Measurements from ENCODE around the gene NRCAM. TPM values are rescaled to one million over a fixed set of nuclear protein-coding genes. Genes with fewer than 3 reads are reported as not detected.

The NRCAM gene
- total and polyA plus RNA-seq, 2 of the 8 experiments (the other 6 are each of a cell fraction or from before 2014, with no cell fraction given): 2.7 to 3.8 TPM

- Histone ChIP-seq H3K4ac (replicated peaks; ENCODE audit: insufficient read length, low read depth, low read length) (no peak overlapping the region), H2BK120ac (replicated peaks; ENCODE audit: low read depth, low read length) (no peak overlapping the region), H3K79me2 (ENCODE audit: control insufficient read depth in 1 of 2, insufficient read depth in 2 of 2, low read length in 2 of 2) (no peaks in the 10 kb centered on the region), H3K27ac (ENCODE audit: low read depth, low read length) (no peak overlapping the region), H3K18ac (ENCODE audit: extremely low read depth, low read length) (no peak overlapping the region), H2BK12ac (ENCODE audit: low read depth, low read length) (no peak overlapping the region), H4K8ac (ENCODE audit: extremely low read depth, insufficient read depth, low read length) (no peak overlapping the region), H2BK20ac (ENCODE audit: low read length) (no peak overlapping the region), H2AFZ (ENCODE audit: low read length) (no peak overlapping the region), H3K23me2 (ENCODE audit: low read depth, low read length) (no peaks in the 10 kb centered on the region), H3K4me2 (ENCODE audit: insufficient read depth in 1 of 2, low read depth in 2 of 2, low read length in 2 of 2) (no peak overlapping the region), H3K23ac (ENCODE audit: insufficient read length) (no peak overlapping the region), H3K56ac (replicated peaks; ENCODE audit: insufficient read length, low read depth, low read length) (no peak overlapping the region), H3K14ac (ENCODE audit: insufficient read length) (no peak overlapping the region), H3K4me3 (ENCODE audit: extremely low read depth in 1 of 4, insufficient read depth in 2 of 4, low read depth in 3 of 4, low read length in 4 of 4) (no peak overlapping the region), H3K4me1 (replicated peaks in 1 of 4; ENCODE audit: control insufficient read depth in 3 of 4, insufficient read depth in 4 of 4, low read length in 3 of 4) (peaks cover 0 to 5% (median 1%) of the 10 kb centered on the region in 4 experiments; a peak in 2 of 7 replicates), H3K27me3 (replicated peaks in 1 of 4; ENCODE audit: control insufficient read depth in 3 of 4, extremely low read depth in 1 of 4, insufficient read depth in 3 of 4, low read length in 3 of 4) (no peaks in the 10 kb centered on the region), H3K36me3 (ENCODE audit: control insufficient read depth in 2 of 4, insufficient read depth in 4 of 4, low read length in 3 of 4) (no peaks in the 10 kb centered on the region), H4K5ac (ENCODE audit: insufficient read length, low read depth, low read length) (no peak overlapping the region), H3K9ac (replicated peaks in 1 of 4; ENCODE audit: extremely low read depth in 1 of 4, low read depth in 3 of 4, low read length in 3 of 4) (no peak overlapping the region), H2BK5ac (ENCODE audit: low read depth, low read length) (no peak overlapping the region), H4K91ac (replicated peaks; ENCODE audit: insufficient read length, low read length) (no peak overlapping the region), H2AK5ac (ENCODE audit: low read depth, low read length) (no peak overlapping the region), H3K9me3 (ENCODE audit: insufficient read depth in 2 of 2, low read depth in 1 of 2, low read length in 1 of 2) (no peaks in the 10 kb centered on the region), H4K20me1 (replicated peaks in 1 of 2; ENCODE audit: control insufficient read depth in 1 of 2, insufficient read depth in 2 of 2, low read length in 2 of 2) (no peaks in the 10 kb centered on the region), H3K79me1 (ENCODE audit: low read depth, low read length) (no peaks in the 10 kb centered on the region), H2BK15ac (ENCODE audit: low read length) (no peak overlapping the region)
- FAIRE-seq: no peak
- CTCF ChIA-PET (ENCODE audit: partially characterized antibody): interaction anchor here (1.1 to 1.6 kb wide), 3 partner anchors 8 to 52 kb away, joined by 4 to 5 read pairs (median 4); no protein-coding TSS in a partner anchor
- no peak for DNase-seq (ENCODE audit: low read depth in 1 of 2, low spot score in 2 of 2)
- 94% methylated on average over 3 of the region's 3 CpGs; no CpG with 5 or more reads in 1 of the 2 experiments for WGBS, 2 experiments (ENCODE audit: extremely low coverage in 1 of 2, insufficient coverage in 1 of 2, insufficient read length in 1 of 2, insufficient replicate concordance in 2 of 2, low coverage in 1 of 2, low lambda C conversion rate in 2 of 2, missing lambda C conversion rate in 1 of 2)
- POLR2A ChIA-PET (ENCODE audit: partially characterized antibody): no interaction called here
- no peak for TF ChIP-seq TCF12 (IDR thresholded peaks at IDR 0.05; ENCODE audit: low read depth, low read length)
- no peak for TF ChIP-seq KDM1A (IDR thresholded peaks at IDR 0.05; ENCODE audit: borderline replicate concordance, low read length)
- TF ChIP-seq ASH2L (IDR thresholded peaks at IDR 0.05; ENCODE audit: low read length): no peak
- no peak for TF ChIP-seq RAD21 (IDR thresholded peaks at IDR 0.05 in 1 of 2, conservative IDR thresholded peaks at IDR 0.05 in 1 of 2; ENCODE audit: low read depth in 2 of 2, low read length in 2 of 2)
- TF ChIP-seq ATF2 (IDR thresholded peaks at IDR 0.05; ENCODE audit: low read length): no peak
- TF ChIP-seq KDM5A (IDR thresholded peaks at IDR 0.05; ENCODE audit: low read length): no peak
- TF ChIP-seq BCL11A (IDR thresholded peaks at IDR 0.05; ENCODE audit: low read depth in 2 of 2, low read length in 2 of 2): no peak
- TF ChIP-seq KDM4A (IDR thresholded peaks at IDR 0.05; ENCODE audit: low read depth, low read length, severe bottlenecking): no peak
- TF ChIP-seq TEAD4 (IDR thresholded peaks at IDR 0.05; ENCODE audit: low read depth, low read length): no peak
- no peak for TF ChIP-seq ZNF274 (IDR thresholded peaks at IDR 0.05; ENCODE audit: borderline replicate concordance, extremely low read depth, low read length)
- no peak for TF ChIP-seq GABPA (IDR thresholded peaks at IDR 0.05; ENCODE audit: borderline replicate concordance, insufficient read depth, low read length)
Measured at GRCh38 chr7:108197371-108198091, 258.7 kb downstream of the NRCAM start.

Measured in H1 (cell line).